Smooth muscle cell (in vitro differentiated cells): ENCODE results near the gene SASH1. TPM values are rescaled to one million over a fixed set of nuclear protein-coding genes. Genes with fewer than 3 reads are reported as not detected.

Source experiments
- DNase-seq: peaks from one replicate; lab custom pipeline; 2025; ENCODE audit not compliant: unreplicated experiment; lab: John Stamatoyannopoulos, UW
- H2AFZ ChIP-seq: fragments of 200-600 bp; sonication (generic); 2 replicates; pipeline ENCODE4 v1.6.0; 2016; ENCODE audit warnings: antibody characterized with exemption, low read depth, mild to moderate bottlenecking
- H3F3A ChIP-seq: fragments of 200-600 bp; sonication (generic); 2 replicates; pipeline ENCODE4 v1.6.0; 2017; ENCODE audit warnings: antibody characterized with exemption, low read depth
- H3K27ac ChIP-seq: fragments of 200-600 bp; sonication (generic); 2 replicates; pipeline ENCODE4 v1.5.1; 2016; ENCODE audit warnings: low read depth, mild to moderate bottlenecking
- H3K27me3 ChIP-seq: fragments of 200-600 bp; sonication (generic); 2 replicates; pipeline ENCODE4 v1.6.1; 2016; ENCODE audit warnings: low read depth, mild to moderate bottlenecking
- H3K36me3 ChIP-seq: fragments of 200-600 bp; sonication (generic); 2 replicates; pipeline ENCODE4 v1.5.1; 2016; ENCODE audit warnings: low read depth
- H3K4me1 ChIP-seq: fragments of 200-600 bp; sonication (generic); 2 replicates; pipeline ENCODE4 v1.5.1; 2016; ENCODE audit warnings: low read depth
- H3K4me2 ChIP-seq: fragments of 200-600 bp; sonication (generic); 2 replicates; pipeline ENCODE4 v1.6.0; 2016; ENCODE audit warnings: mild to moderate bottlenecking
- H3K4me3 ChIP-seq: fragments of 200-600 bp; sonication (generic); 2 replicates; pipeline ENCODE4 v1.5.1; 2016; ENCODE audit warnings: mild to moderate bottlenecking
- H3K79me2 ChIP-seq: fragments of 200-600 bp; sonication (generic); 2 replicates; pipeline ENCODE4 v1.6.0; 2016; ENCODE audit warnings: low read depth, mild to moderate bottlenecking
- H3K9ac ChIP-seq: fragments of 200-600 bp; sonication (generic); 2 replicates; pipeline ENCODE4 v1.6.0; 2016; ENCODE audit warnings: low read depth
- H3K9me3 ChIP-seq: fragments of 200-600 bp; sonication (generic); replicated peaks from 2 replicates; pipeline ENCODE4 v1.5.1; 2016; ENCODE audit warnings: low read depth
- H4K20me1 ChIP-seq: fragments of 200-600 bp; sonication (generic); 2 replicates; pipeline ENCODE4 v1.6.0; 2016; ENCODE audit warnings: low read depth
- CTCF ChIP-seq: fragments of 200-600 bp; sonication (generic); IDR thresholded peaks from 2 replicates; pipeline ENCODE4 v1.5.1; 2017; ENCODE audit warnings: borderline replicate concordance, mild to moderate bottlenecking, antibody characterized with exemption; ENCODE audit not compliant: insufficient read depth, poor library complexity, severe bottlenecking
- WGBS: methylation state at CpG from one replicate; pipeline ENCODE4 v1.1.7; 2016; ENCODE audit warnings: low lambda C conversion rate; 5-methylcytosine and 5-hydroxymethylcytosine counted together
- polyA plus RNA-seq: library from polyadenylated mRNA; unstranded; fragments of >200 nt; fragmentation: Nextera tagmentation; extraction: Ambion mirVana; gene quantifications from 2 replicates; pipeline ENCODE4 v1.2.1, GENCODE V29; 2016
- total RNA-seq: library from RNA; depleted of rRNA; stranded (reverse); fragments of >200 nt; gene quantifications from 2 replicates; pipeline ENCODE4 v1.2.3, GENCODE V29; 2014

SASH1 gene
- total and polyA plus RNA-seq, 2 experiments from 2014 or later, result 12.7 to 16.2 TPM

DNA sequence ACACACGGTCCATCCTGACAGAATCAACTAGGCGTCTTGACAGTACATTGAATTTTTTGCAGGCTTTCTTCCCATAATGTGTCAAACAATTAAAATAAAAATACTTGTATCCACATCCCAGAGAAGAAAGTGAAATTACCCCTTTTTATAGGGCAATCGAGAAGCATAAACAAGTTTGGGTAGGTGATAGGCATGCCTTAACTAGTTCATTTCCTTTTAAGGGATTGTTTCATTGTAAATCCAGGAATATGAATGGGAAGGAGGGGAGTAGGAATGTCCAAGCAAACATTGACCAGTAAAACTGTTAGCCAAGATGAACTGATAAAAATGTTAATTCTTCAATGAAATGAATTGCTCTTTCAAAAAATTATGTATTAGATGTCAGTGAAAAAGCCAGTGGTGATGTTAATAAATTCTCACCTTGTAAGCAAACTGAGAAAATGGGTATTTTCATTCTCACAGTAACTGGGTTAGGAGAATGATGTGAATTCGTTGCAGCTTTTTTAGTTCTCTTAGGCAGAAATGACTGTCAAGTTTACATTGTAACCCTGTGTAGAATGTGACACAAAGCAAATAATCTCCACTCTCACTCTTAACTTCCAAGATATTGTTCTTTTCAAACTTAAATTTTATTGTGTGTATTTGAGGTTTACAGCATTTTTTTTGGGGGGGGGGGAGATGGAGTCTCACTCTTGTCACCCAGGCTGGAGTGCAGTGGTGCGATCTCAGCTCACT, 31.6 kb downstream of the SASH1 start:
- no peak overlapping the region for H3K4me2 ChIP-seq
- no peak overlapping the region for H3K4me3 ChIP-seq
- 90% methylated on average over 5 of the region's 5 CpGs for WGBS
- no peak for TF ChIP-seq CTCF
- no peak overlapping the region for H2AFZ ChIP-seq
- no peaks in the 10 kb centered on the region for H3K4me1 ChIP-seq
- no peak overlapping the region for H3K9ac ChIP-seq
- no peaks in the 10 kb centered on the region for H3F3A ChIP-seq
- peaks cover 16% of the 10 kb centered on the region for H4K20me1 ChIP-seq
- H3K27ac ChIP-seq, result no peak overlapping the region
- H3K36me3 ChIP-seq, result no peaks in the 10 kb centered on the region
- DNase-seq, result no peak
- no peaks in the 10 kb centered on the region for H3K9me3 ChIP-seq
- H3K79me2 ChIP-seq, result peaks cover 30% of the 10 kb centered on the region
- no peaks in the 10 kb centered on the region for H3K27me3 ChIP-seq

- no peak overlapping the region for H3K9ac ChIP-seq
- no peaks in the 10 kb centered on the region for H3K4me1 ChIP-seq
- H3K27me3 ChIP-seq, result no peaks in the 10 kb centered on the region
- DNase-seq, result no peak
- no peak overlapping the region for H3K4me2 ChIP-seq
- H2AFZ ChIP-seq, result no peak overlapping the region
- TF ChIP-seq CTCF, result no peak
- no peaks in the 10 kb centered on the region for H3F3A ChIP-seq
- H3K27ac ChIP-seq, result no peak overlapping the region
- WGBS, result 95% methylated on average over 5 of the region's 5 CpGs
- H3K4me3 ChIP-seq, result no peak overlapping the region
- H3K9me3 ChIP-seq, result no peaks in the 10 kb centered on the region
- no peaks in the 10 kb centered on the region for H3K36me3 ChIP-seq
- peaks cover 25% of the 10 kb centered on the region for H4K20me1 ChIP-seq
- H3K79me2 ChIP-seq, result peaks cover 33% of the 10 kb centered on the region
These were observed 32.8 kb downstream of the SASH1 start for GRCh38 chr6:148375401-148375800.

DNA sequence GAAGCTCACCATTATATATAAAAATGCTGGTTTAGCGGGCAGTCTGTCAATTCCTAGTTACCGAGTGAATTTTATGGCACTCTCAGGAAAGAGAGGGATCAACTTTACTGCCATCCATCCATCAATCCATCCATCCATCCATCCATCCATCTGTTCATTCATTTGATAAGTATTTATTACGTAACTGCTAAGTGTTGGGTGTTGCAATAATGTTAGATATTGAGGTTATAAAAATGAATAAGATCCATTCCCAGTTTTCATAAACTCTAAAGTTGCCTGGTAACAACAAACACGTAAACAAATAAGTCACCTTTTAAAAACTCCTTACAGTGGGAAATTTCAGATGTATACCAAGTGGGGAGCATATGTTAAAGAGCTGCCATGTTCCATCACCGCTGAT, 36.8 kb downstream of the SASH1 start:
- H2AFZ ChIP-seq, result no peak overlapping the region
- DNase-seq, result no peak
- peaks cover 31% of the 10 kb centered on the region for H3K79me2 ChIP-seq
- no peak overlapping the region for H3K4me2 ChIP-seq
- no peaks in the 10 kb centered on the region for H3F3A ChIP-seq
- 97% methylated on average over 5 of the region's 5 CpGs for WGBS
- no peak for TF ChIP-seq CTCF
- no peaks in the 10 kb centered on the region for H3K9me3 ChIP-seq
- no peak overlapping the region for H3K4me3 ChIP-seq
- H3K9ac ChIP-seq, result no peak overlapping the region
- no peak overlapping the region for H3K27ac ChIP-seq
- H3K4me1 ChIP-seq, result no peaks in the 10 kb centered on the region
- no peaks in the 10 kb centered on the region for H3K27me3 ChIP-seq
- H3K36me3 ChIP-seq, result no peaks in the 10 kb centered on the region
- H4K20me1 ChIP-seq, result peaks cover 32% of the 10 kb centered on the region
